GM21390 (cell line): Measurements from ENCODE around the gene L3MBTL4.
A peak's percentile ranks its signal among the peaks of the same experiment; 100 is the strongest.
"Not testable (repeated sequence)": the region's sequence is repeated elsewhere in the genome, so short reads cannot be mapped to it uniquely, and the experiment has no call there.

Experiments
- ATAC-seq: cut with Tn5 transposase; IDR thresholded peaks from one replicate; pipeline ENCODE4 v1.9.1; 2021; ENCODE audit not compliant: unreplicated experiment

The L3MBTL4 gene

DNA sequence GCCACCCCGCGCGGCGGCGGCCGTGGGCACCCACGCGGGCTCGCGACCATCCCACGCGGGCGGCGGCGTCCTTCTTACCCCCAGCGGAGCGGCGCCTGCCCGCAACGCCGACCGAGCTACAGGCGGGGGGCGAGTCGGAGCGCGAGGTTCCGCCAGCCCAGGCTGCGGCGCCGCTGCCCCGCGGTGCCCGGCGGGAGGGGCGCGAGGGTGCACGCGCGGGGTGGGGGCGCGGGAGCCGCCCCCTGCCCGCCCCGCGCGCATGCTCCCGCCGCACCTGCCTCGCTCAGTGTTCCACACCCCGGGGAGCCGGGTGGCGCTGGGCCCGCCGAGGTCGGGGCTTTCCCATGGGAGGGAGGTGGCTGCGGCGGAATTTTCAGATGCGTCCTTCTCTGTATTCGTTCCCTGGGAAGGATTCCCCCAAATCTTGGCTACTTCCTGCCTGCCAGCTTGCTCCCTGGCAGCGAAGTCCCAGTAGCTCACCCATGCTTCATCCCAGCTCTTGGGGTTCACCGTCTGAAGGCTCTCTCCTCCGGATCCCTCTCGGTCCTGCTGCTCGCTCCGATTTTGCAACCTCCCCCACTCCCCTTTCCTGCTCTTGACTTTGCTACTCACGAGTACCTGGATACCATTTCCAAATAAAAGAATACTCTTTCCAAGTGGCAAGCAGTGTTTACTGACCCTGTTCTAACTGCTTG is at the start of gene L3MBTL4:
Gene L3MBTL4, minus strand, starts transcription at position 189 of the 695 bp plus-strand sequence. CDS start 103,286 bp downstream, outside the sequence.
- ATAC-seq, result peak; percentile 56

DNA sequence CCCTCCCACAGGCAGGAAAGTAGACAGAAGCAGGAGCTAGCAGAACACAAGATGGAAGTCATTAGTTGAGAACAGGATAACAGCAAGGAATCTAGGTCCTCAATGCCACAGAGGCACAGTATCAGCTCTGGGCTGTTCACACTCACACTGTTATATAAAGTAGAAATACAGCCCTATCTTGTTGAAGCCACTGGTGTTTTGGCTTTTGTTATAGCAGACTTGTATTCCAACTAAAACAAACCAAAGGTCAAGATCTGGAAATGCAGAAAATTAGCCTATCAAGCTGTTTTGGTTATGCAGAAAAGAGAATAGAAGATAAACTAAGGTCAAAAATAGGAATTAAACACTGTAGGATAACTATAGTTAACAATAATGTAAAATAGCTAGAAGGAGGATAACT is 37.5 kb upstream of the L3MBTL4 start:
- no peak for ATAC-seq

DNA sequence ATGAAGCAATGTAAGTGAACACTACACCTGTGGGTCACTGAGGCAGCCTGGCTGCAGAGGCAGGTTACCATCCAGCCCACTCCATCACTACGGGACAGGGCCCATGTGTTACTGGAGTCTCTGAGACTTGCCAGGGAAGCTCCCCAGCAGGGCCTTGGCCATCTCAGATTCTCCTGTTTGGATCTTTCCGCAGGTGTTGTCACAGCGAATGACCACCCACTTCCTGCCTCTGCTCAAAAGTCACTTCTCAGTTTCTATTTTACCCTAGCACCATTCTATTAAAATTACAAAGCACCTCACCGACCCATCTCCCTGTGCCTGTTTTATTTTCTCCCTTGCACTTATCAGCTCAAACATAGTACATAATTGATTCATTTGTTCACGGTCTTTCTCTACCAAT is 34.5 kb upstream of the L3MBTL4 start:
- ATAC-seq, result peak; percentile 91

DNA sequence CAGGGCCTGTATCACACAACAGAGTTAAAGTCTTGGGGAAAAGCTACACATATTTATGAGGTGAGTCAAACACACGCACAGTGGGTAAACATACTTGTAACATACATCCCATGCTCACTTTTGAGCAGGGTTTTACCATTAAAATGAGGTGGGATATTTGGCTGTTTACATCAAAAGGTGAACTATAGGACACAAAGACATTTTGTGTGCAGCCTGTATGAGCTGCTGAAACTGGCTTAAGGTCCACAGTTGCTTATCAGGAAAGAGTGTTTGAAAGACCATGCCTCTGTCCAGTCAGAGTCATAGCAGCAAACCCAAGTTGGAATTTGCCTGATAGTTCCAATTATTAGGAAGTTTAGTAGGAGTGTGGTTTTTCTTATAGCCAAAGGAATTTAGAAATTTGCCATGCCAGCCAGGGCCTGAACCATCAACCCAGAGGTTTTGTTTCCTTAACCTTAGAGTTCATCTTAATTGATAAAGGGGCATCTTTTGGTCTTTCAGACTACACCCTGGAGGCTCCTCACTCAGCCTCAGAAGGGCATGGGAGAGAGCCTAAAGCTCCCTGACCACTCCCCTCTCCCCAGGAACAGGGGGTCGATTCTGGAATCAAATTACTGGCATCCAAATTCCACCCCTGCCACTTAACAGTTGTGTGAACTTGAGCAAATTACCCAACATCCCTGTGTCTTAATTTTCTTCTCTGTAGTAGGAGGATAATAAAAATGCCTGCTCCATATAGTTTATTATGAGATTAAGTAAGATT is 29.9 kb upstream of the L3MBTL4 start:
- ATAC-seq, result no peak

DNA sequence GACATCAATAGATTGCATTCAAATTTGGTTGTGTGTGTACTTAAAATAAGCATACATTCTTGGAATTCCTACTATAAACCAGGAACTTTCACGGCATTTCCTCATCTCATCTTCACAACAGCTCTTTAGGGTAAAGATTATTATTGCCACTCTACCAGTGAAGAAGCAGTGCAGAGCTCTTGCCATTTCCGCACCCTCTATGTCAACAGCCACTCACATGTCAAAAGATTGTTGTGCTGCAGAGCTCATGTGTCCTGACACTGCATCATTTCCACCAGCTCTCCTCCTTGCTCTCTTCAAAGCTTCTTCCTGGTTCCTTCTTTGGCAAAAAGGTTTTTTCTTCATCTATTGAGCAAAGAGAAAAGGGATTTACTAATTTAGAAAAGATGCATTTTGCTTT is 26.5 kb upstream of the L3MBTL4 start:
- no peak for ATAC-seq

DNA sequence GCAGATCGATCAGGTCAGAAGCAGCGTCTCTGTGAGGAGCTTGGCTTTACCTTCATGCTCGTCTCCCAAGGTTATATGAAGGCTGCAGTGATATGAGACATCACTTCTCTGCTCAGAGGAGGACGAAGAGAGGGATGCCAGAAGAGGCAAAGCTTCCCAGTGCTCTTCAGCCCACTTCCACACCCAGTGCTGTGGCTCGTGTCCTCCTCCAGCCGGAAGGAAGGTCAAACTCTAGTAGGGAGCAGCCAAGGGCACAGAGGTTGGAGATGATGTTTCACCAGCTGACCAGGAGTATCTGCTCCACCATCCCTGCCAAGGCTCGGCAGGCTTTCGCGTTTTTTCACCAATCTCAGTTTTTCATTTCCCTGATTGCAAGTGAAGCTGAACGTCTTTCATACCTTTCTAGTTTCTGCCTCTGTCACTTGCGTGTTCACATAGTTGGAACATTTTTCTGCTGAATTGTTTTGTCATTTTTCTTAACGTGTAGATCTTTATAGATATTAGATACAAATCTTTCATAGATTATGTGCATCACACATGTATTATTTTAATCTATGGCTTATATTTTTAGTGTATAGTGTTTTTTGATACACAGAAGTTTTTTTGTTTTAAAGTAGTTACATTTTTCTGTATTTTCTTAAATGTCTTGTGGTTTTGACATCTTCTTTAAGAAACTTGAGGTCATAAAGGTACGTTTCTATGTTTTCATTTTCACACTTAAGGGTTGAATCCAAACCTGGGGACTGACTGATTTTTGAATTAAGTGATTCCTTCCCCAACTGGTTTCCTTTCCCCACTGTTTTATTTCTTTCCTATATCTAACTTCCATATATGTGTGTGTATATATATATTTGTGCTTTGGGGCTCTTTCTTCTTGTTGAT is 23.5 kb upstream of the L3MBTL4 start:
- ATAC-seq, result no peak

DNA sequence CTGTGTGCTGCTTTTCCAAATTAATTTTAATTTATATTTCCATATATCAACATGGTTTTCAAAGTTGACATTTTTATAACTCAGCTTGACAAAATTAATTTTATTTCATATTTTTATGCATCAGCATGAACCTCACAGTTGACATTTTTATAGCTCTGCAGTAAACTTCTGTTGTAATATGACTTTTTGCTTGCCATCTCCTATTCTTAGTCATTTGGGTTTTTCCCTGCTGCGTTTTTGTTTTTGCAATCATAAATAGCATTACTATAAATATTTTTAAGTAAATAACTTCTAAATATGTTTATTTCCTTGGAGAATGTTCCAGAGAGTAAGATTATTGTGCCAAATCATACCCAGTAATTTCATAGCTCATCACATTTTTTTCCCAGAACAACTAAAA is 21.0 kb upstream of the L3MBTL4 start:
- no peak for ATAC-seq

DNA sequence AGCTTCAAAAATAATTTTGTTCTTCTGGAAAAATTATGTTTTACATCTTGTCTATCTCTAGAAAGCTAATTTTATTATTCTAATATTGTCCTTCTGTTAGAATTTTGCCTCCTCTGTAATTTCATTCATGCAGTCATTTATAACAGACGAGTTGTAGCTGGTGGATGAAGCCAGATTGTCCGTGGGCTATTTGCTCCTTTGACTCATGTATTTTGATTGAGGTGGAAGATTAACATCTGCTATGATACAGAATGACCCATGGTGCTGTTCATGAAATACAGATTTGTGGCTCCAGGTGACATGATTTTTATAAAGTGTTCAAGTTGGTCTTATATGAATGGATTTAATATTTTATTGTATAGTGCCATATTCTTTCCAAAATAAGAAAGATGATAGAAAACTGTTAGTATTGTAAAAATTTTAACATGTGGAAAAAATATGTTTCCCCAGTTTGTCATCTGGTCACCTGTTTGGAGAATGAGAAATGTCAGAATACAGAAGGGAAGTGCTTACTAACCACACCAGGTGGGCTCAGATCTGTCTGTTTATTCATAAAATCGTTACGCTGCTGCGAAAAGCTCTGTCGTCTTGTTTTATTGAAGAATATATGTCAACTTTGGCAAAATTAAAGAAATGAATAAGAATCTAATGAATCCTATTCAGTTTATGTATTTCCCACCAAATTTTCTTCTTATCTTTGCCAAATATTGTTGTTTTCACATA is 20.4 kb upstream of the L3MBTL4 start:
- no peak for ATAC-seq

DNA sequence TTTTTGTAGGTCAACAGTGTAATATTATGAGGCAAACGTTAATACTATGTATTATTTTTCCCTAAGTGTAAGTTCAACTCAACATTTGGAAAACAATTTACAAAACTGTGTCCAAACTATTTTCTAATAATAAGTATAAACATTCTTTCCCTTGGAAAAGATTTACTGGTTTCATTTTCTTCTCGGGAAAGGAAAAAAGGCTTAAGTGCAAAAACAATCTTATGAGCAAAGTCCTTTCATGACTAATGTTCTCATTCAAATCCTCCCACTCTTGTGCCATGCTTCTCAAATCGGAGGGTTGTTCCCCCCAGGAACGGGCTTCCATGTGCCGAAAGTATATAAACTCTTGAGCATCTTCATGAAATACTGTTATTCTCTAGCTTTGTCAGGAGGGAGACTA is 19.8 kb upstream of the L3MBTL4 start:
- ATAC-seq, result no peak

DNA sequence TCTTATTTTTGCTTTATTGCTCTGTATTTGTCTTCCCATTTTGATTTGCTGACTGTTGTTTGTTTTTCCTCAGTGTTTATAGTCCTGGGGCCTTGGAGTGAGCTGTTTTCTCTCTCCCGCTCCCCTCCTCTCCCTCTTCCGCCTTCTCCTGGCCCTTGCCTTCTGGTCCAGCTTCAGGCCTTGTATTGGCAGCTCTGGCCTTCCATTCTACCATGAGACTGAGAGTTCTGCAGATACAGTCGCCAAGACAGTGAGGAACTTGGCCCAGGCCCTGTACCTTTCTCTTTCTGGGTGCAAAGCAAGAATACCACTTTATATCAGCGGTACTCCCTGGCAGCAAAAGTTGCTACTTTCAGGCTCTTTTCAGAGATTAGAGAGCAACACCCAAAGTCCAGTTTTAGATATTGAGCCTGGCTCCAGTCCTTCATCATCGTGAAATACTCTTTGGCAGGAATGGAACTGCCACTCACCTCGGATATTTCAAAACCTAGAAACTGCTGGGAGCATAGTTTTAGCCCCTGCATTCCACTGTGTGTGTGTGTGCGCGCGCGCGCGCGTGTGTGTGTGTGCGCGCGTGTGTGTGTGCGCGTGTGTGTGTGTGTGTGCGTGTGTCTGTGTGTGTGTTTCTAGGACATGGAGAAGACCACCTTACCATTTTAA is 17.1 kb upstream of the L3MBTL4 start:
- no peak for ATAC-seq

DNA sequence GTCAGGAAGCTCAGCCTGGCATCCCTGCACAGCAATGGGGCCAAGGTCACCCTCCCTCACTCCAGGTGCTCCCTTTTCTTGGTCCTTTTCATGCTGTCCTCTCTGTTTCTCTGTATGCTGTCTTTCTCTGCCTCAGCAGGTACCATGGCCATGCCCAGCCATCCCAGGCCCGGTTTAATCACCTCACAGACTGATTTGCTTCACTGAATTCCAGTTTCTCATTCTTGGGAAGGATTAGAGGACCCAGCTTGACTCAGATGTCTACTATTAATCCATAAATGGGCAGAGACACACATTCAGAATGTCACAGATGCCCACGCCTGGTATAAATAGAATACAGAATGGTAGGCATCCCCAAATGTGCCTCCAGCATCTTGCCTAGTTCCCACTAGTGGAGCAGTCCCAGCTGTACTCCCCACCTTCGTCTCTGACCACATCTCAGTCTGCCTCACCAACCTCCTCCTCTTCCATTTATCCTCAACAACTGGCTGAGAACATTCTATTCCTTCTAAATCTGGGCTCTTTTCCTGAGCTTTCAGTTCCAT is 14.2 kb upstream of the L3MBTL4 start:
- no peak for ATAC-seq

DNA sequence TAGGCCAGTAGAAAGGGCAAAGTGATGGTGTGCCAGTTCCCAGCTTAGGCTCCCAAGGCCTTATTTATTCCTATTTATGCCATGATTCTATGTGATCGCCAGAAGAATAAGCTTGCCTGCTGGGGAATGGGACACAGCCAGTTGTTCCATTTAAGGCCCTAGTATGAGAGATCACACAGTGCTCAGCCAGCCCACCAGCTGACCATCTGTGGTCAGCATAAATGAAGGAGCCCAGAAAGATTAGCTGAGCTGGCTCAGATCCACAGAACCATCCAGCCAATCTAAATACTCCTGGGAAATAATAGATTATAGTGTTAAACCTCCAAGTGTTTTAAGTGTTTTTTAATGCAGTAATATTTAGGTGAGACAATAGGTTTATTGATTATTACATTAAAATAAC is 12.6 kb upstream of the L3MBTL4 start:
- no peak for ATAC-seq

DNA sequence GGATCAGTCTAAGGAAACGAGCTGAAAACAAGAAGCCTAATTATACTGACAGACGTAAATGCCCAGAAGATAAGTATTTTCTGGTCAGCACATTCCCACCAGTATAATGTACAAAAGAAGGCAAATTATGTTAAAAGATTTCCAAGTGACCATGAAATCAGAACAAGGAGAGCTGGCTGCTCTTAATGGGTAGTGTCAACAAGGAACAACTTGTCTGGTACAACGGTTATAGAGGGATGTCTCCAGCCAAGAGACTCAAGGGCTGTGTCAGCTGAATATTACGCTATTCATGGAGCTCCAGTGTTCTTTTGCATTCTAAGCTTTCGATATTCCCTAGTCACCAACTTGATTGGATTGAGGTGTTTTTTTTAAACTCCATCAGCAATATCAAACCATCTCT is 8.6 kb upstream of the L3MBTL4 start:
- ATAC-seq, result no peak

DNA sequence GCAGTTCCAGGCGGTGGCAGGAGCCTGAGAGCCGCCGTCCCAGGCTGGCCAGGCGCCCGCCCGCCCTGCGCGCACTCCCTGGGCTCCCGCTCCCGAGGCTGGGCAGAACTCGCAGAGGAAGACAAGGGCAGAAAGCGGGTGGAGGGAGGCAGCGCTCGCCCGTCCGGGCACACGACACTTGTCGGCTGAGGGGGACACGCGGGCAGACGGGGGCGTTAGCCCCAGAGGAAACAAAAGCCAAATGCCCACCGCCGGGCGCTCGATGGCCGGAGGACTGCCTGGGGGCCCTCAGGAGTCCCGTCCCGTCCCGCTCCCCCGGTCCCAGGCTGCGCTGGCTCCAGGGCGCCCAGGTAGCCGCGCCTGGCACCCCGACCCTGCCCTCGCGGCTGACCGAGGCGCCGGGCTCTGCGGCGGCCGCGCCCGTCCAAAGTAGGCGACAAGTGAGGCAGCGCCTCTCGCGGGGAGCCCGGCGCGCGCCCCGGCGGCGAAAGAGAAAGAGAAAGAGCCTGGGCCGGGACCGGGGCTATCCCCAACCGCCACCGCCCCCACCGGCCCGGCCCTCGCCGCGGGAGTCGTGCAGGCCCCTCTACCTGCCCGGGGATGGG is 491 bp downstream of the L3MBTL4 start:
- peak; percentile 81 for ATAC-seq

DNA sequence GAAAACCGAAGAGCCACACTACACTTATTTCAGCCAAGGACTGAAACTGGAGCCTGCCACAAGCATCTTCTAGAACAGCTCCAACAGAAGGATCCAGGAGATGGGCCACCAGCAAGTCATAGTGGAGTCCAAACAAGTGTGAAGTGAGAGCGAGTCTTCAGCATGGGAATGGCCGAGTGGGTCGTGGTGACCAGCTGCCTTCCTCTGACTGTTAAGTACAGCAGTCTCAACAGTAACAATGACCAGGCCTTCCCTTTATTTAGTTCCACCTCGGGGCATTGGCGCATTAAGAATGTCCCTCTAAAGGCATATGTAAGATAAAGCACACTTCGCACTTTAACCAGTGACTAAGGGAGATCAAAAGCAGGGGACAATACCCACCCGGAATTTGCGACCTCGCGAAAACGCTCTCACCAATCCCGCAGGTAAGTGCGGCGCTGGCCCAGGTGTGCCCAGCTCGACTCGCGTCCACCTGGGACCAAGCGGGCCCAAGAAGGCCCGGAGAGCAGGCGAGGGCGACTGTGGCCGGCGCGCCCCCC is 1.1 kb downstream of the L3MBTL4 start:
- no peak for ATAC-seq

DNA sequence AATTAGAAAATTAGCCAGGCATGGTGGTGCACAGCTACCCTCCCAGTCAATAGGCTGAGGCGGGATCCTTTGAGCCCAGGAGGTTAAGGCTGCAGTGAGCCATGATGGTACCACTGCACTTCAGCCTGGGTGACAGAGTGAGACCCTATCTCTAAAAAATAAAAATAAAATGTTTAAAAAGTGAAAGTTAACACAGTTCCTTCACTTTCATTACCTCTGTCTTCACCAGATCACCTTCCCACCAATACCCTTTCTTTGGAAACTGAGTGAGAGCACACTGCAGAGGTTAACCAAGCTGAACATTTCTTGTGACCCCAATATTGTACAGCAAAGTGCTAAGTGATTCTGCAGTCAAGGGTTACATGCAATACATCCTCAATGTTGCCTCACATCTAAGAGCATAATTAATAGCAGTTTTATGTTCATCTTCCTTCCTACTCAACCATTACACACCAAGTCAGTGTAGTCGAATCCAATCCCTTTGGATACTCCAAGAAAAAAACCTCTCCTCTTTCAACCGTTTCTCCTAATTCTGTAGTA is 1.7 kb downstream of the L3MBTL4 start:
- ATAC-seq, result no peak

DNA sequence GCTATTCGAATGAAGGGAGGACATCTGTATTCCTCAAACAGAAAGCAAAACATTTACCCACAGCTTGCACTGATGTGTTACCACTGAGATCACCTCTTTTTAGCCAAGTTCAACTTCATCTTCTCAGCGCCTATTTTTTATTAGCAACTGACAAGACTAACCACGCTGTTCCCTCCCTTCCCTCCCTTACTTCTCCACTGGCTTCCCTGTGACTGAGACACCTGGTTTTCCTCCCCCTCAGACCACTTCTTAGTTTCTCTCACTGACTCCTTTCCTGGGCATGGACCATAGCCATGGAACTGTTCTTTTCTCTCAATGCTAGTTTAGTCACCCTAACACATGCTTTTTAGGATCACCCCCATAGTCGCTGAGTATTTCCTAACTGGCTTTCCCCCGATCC is 3.3 kb downstream of the L3MBTL4 start:
- ATAC-seq, result no peak

DNA sequence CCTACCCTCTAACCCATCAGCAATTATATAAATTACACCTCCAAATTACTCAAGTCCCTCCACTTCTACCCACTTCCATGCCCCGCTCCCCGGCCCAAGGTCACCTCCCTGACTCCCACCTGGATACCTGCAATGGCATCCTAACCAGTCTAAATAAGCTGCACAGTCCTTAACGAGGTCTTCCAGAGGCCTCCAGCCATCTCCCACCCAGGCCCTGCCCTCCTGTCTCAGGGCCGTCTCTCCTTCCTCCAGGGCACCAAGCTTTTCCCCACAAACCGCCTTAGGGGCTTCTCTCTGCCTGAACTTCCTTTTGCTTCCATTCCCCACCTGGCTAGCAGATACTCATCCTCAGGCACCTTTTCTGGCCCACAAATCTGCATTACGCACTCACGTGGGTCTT is 4.8 kb downstream of the L3MBTL4 start:
- ATAC-seq, result no peak

DNA sequence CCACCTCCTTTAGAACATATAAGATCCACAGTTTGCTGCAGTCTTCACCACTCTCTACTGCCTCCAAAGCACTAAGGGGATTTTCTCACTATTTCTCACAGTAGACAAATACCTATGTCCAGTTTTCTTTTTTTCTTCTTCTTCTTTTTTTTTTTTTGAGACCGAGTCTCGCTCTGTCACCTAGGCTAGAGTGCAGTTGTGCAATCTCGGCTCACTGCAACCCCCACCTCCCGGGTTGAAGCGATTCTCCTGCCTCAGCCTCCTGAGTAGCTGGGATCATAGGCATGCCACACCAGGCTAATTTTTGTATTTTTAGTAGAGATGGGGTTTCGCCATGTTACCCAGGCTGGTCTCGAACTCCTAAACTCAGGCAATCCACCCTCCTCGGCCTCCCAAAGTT is 6.2 kb downstream of the L3MBTL4 start:
- ATAC-seq, result not testable (repeated sequence)
